ENCODE results near the gene OBP2A. TPM values are rescaled to one million over a fixed set of nuclear protein-coding genes. Genes with fewer than 3 reads are reported as not detected.

OBP2A gene
- total and polyA plus RNA-seq, 10 of the 15 experiments (the other 5 are each of a cell fraction or from before 2014, with no cell fraction given) = not detected

DNA sequence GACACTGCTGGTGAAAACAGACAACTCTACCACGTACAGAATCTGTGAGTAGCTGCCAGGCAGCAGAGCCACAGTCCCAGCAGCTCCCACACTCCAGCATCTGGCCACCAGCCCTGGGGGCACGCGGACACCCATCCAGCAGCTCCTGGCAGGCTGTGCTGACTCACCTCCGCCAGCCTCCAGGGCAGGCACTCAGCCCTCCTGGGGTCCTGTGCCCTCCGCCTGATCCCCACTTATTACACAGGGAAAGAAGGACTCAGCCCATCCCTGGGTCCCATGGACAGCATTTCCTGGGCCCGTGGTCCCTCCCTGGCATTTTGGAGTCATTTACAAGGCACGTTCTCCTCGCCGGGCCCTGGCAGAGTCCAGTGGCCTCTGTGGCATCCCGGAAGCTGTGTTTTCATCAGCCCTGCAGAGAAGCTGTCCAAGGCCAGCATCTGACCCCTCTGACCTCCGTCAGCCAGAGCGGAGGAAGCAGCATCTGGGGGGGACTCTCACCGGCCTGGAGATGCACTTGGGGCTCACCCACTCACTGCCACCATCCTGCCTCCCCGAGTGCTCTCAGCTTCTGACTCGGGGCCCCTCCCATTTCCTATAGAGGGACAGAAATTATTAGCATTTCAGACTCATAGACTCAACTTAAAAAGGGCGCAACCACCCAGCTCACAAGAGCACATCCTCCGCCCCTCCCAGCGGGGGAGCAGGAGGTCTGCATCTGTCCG lies 37.2 kb downstream of the OBP2A start:
- no peaks in the 10 kb centered on the region for H3K79me2 ChIP-seq (ENCODE audit: control insufficient read depth, insufficient read depth, low read length)
- H3K27ac ChIP-seq (ENCODE audit: control insufficient read depth, insufficient read depth) = no peak overlapping the region
- H2AFZ ChIP-seq (ENCODE audit: control insufficient read depth, low read depth, low read length) = no peak overlapping the region
- ChIA-PET POLR2A (no interaction called here), RAD21 (ENCODE audit: unreplicated experiment) (no interaction called here), SMC1A (ENCODE audit: uncharacterized antibody, unreplicated experiment) (no interaction called here), CTCF (no interaction called here)
- TF ChIP-seq CHD2 (IDR thresholded peaks at IDR 0.05; ENCODE audit: borderline replicate concordance, low read depth, low read length) = no peak
- TF ChIP-seq YY1 (IDR thresholded peaks at IDR 0.05; ENCODE audit: low read depth, low read length) = no peak
- TF ChIP-seq LARP7 (IDR thresholded peaks at IDR 0.05) = no peak
- TF ChIP-seq BMI1 (IDR thresholded peaks at IDR 0.05; ENCODE audit: borderline replicate concordance) = no peak
- TF ChIP-seq NRF1 (conservative IDR thresholded peaks at IDR 0.05; ENCODE audit: low read depth, low read length) = no peak
- TF ChIP-seq TCF3 (IDR thresholded peaks at IDR 0.05; ENCODE audit: borderline replicate concordance, insufficient read depth, low read depth, low read length) = no peak
- no peak for TF ChIP-seq BHLHE40 (IDR thresholded peaks at IDR 0.05; ENCODE audit: borderline replicate concordance in 1 of 2, low read depth in 2 of 2, low read length in 1 of 2)
- TF ChIP-seq SRF (IDR thresholded peaks at IDR 0.05; ENCODE audit: low read depth in 2 of 2, low read length in 2 of 2) = no peak
- TF ChIP-seq ESRRA (IDR thresholded peaks at IDR 0.05; ENCODE audit: low read length) = no peak
- no peak for TF ChIP-seq ZBED1 (IDR thresholded peaks at IDR 0.05; ENCODE audit: borderline replicate concordance)
- no peak for TF ChIP-seq NFIC (IDR thresholded peaks at IDR 0.05; ENCODE audit: low read depth, low read length)
- no peak for TF ChIP-seq NFXL1 (IDR thresholded peaks at IDR 0.05; ENCODE audit: borderline replicate concordance)
- TF ChIP-seq NR2F1 (conservative IDR thresholded peaks at IDR 0.05) = no peak
- no peak for TF ChIP-seq KDM1A (IDR thresholded peaks at IDR 0.05; ENCODE audit: borderline replicate concordance)
- TF ChIP-seq, protein P1, sequence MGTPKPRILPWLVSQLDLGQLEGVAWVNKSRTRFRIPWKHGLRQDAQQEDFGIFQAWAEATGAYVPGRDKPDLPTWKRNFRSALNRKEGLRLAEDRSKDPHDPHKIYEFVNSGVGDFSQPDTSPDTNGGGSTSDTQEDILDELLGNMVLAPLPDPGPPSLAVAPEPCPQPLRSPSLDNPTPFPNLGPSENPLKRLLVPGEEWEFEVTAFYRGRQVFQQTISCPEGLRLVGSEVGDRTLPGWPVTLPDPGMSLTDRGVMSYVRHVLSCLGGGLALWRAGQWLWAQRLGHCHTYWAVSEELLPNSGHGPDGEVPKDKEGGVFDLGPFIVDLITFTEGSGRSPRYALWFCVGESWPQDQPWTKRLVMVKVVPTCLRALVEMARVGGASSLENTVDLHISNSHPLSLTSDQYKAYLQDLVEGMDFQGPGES (IDR thresholded peaks at IDR 0.05) = no peak
- TF ChIP-seq ZSCAN29 (IDR thresholded peaks at IDR 0.05) = no peak
- no peak for TF ChIP-seq MXI1 (IDR thresholded peaks at IDR 0.05; ENCODE audit: low read depth, low read length)
- TF ChIP-seq, protein P2, sequence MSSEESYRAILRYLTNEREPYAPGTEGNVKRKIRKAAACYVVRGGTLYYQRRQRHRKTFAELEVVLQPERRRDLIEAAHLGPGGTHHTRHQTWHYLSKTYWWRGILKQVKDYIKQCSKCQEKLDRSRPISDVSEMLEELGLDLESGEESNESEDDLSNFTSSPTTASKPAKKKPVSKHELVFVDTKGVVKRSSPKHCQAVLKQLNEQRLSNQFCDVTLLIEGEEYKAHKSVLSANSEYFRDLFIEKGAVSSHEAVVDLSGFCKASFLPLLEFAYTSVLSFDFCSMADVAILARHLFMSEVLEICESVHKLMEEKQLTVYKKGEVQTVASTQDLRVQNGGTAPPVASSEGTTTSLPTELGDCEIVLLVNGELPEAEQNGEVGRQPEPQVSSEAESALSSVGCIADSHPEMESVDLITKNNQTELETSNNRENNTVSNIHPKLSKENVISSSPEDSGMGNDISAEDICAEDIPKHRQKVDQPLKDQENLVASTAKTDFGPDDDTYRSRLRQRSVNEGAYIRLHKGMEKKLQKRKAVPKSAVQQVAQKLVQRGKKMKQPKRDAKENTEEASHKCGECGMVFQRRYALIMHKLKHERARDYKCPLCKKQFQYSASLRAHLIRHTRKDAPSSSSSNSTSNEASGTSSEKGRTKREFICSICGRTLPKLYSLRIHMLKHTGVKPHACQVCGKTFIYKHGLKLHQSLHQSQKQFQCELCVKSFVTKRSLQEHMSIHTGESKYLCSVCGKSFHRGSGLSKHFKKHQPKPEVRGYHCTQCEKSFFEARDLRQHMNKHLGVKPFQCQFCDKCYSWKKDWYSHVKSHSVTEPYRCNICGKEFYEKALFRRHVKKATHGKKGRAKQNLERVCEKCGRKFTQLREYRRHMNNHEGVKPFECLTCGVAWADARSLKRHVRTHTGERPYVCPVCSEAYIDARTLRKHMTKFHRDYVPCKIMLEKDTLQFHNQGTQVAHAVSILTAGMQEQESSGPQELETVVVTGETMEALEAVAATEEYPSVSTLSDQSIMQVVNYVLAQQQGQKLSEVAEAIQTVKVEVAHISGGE (CRISPR knock-in tag; IDR thresholded peaks at IDR 0.05) = no peak
- no peak for TF ChIP-seq EP300 (IDR thresholded peaks at IDR 0.05; ENCODE audit: borderline replicate concordance in 1 of 2, control insufficient read depth in 1 of 2, low read depth in 2 of 2, low read length in 2 of 2)
- TF ChIP-seq RCOR1 (conservative IDR thresholded peaks at IDR 0.05; ENCODE audit: low read depth, low read length) = no peak
- no peaks in the 10 kb centered on the region for H3K4me1 ChIP-seq (ENCODE audit: control insufficient read depth, insufficient read depth, low read length)
- H3K9ac ChIP-seq (ENCODE audit: control insufficient read depth, insufficient read depth, low read length) = no peak overlapping the region
- H3K36me3 ChIP-seq (ENCODE audit: control insufficient read depth in 2 of 2, insufficient read depth in 2 of 2, low read length in 1 of 2) = no peaks in the 10 kb centered on the region
- H3K27me3 ChIP-seq (replicated peaks in 1 of 2; ENCODE audit: control insufficient read depth in 2 of 2, insufficient read depth in 2 of 2, low read length in 1 of 2) = no peaks in the 10 kb centered on the region
- WGBS (ENCODE audit: insufficient coverage, insufficient replicate concordance, low lambda C conversion rate, missing lambda C conversion rate) = 22% methylated on average over 17 of the region's 19 CpGs
- no peaks in the 10 kb centered on the region for H3K9me3 ChIP-seq (replicated peaks; ENCODE audit: control insufficient read depth, insufficient read depth, low read length)
- DNase-seq (ENCODE audit: low read depth, low spot score) (no peak), FAIRE-seq (no peak), ATAC-seq (no peak)
- no peaks in the 10 kb centered on the region for H4K20me1 ChIP-seq (ENCODE audit: control insufficient read depth, insufficient read depth)
- no peak overlapping the region for H3K4me2 ChIP-seq (ENCODE audit: control insufficient read depth, insufficient read depth)
- H3K4me3 ChIP-seq = no peak overlapping the region
- intact Hi-C loops (cut with micrococcal nuclease; ENCODE audit: unreplicated experiment) (no loop called here), in situ Hi-C loops (cut with MboI) (no loop called here)
- no TSS peak for BruUV-seq (replicated peaks)

All from GM12878 (cell line).